Activated CD8-positive, alpha-beta memory T cell treated with anti-CD3 and anti-CD28 coated beads for 24 hours (primary cell): ENCODE data around the gene CCDC85C.

Experiments
- DNase-seq: peaks from one replicate; pipeline ENCODE4 v3.0.0-alpha.2; 2020

The CCDC85C gene

DNA sequence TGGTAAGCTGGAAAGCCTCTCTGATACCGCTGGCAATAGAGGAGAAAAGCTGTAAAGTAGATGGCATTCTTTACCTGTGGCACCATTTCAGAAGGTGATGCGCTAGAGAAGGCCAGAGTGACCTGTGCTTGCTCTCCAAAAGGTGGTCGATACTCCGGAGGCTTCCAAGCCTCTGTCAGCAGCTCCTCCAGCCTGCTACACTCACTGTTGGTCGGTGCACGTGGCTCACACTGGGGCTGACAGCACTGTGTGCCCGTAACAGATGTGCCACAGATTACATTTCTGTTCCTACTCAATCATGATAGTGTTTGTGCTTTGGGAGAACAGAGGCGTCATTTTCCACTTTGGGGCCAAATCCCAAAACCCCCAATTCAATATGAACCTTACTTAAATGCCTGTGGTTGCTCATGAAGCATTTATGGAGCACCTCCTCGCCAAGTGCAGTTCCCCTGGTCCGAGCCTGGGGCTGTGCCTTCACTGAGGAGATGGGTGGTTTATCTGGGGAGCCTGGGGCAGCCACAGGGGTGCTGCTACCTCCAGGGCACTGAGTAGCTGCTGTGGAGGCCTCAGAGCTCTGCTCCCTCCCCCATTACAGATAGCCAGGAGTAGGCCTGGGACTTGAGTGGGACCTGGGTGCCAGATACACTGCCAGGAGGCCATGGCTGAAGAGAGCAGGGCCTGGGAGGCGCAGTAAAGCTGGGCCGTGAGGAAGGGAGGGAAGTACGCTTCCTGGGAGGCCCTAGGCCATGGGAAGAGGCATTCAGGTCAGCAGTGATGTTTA lies 96.0 kb downstream of the CCDC85C start:
- DNase-seq, result no peak

DNA sequence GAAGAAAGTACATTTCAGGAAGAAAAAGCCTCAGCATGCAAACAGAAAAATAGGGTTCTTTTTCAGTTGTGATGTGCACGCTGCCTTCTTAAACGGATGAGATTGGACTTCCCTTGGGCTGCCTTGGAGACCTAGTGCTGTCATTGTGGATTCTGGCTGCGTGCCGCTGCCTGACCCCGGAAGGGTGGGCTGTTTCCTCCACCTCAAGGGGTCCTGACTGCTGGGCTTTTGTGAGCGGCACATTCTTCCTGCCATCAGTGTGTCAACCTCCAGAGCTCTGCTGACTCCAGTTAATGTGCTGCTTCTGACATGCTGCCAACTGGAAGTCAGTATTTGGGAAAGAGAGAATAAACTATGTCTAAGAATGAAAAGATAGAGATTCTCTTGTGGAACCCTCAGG lies 97.7 kb downstream of the CCDC85C start:
- no peak for DNase-seq

DNA sequence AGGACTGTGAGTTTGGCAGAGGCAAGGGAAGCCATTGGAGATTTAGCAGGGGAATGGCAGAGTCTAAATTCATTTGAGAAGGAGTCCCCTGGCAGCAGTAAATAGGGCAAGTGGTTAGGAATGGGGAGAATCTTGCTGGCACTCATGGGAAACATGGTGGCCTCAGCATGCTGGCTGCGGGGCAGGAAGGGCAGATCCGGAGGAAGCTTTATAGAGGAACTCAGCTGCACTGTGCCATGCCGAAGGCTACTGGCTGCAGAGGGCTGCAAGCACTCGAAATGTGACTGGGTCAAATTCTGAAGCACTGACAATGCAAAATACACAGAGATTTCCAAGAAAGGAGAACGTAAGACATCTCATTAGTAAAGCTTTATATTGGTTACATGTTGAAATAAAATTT lies 98.9 kb downstream of the CCDC85C start:
- no peak for DNase-seq

DNA sequence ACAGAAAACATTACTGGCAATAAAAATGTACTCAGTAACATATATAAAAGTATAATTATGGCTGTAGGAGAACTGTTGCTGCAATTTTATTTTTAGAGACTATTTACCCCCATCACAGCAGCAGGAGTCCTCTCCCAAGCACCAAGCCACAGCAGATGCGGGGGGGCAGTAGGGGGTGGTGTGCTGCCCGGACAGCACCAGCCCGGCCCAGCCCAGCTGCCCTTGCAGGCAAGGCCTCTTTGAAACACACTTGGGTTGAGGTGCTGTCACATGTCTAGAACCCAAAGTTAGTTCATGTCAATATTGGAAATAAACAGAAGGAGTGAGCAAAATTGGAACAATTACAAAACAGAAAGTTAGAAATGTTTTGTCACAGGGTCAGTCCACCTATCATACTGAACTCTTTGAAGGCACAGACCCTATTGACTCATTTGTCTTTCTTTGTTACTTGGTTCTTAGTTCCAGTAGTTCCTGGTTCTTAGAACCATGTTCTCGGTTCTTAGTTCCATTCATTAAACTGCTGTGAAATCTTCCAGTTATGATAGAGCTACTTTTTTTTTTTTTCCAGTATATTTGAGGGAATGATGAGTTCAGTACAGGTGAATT lies 100.1 kb downstream of the CCDC85C start:
- DNase-seq, result no peak

DNA sequence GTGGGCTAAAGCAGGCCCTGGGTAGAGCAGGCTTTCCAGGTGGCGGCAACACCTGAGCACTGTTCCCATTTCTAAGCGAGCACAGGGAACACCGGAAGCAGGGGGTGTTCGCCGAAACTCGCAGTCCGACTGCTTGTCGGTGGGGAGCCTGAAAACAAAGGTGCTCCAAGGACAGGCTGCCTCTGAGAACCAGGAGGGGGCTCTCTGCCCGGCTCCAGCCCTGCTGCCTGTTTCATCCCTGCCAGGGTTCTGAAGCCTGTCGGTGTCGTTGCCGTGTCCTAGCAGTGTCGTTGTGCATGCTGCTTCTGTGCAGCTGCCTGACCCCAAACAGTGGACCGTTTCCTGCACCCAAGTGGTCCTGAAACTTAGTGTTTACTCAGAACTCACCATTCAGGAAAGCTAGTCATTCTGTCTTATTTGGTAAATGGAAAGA lies 101.0 kb downstream of the CCDC85C start:
- DNase-seq, result no peak

DNA sequence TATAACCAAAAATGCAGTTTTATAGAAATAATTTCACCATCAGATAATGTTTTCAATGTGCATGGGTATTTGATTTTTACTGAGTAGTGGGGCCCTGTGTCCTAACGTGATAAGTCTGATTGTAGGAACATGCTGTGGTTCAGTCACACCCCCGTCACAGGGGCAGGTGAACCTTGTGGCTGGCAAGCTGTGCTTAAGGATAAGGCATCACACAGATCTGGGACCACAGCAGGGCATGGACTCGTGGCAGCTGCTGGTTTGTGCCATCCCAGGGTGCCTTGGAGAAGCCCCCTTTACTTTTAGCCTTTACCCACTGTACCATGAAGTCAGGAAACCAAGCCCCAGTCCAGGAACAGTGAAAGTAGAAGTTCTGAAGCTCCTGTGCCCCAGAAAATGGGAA lies 106.1 kb downstream of the CCDC85C start:
- DNase-seq, result no peak

DNA sequence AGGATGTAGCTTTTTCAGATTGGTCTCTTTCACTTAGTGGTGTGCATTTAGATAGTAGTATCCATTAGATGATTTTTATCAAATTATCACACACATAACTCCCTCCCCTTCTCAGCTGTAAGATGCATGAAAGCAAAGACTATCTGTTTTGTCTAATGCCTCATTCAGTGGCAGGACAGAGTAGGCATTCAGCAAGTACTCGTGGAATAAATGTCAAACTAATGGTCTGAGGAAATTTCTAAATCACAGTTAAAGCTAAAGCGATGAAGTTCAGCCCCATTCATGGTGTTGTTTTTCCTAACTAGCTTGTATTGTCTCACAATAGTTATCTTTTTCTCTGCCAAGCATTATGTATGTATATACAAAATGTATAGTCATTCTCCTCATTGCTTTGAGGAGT lies 106.7 kb downstream of the CCDC85C start:
- DNase-seq, result no peak

DNA sequence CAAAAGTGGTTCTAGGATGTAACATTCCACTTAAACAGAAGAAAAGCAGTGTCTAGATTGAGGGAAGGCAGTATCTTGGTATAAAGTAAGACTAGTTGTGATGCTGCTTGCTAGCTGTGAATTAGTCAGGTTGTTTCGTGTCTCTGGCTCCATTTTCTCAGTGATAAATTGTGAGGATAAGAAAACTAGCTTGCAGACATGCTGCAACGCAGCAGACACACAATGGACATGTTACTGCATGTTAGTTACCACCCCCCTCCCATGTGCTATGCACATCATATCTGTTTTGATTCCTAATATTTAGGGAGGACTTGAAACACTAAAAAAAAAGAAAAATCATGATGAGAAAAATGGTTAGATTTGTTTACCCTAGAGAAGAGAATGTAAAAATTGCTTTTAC lies 119.9 kb downstream of the CCDC85C start:
- no peak for DNase-seq

DNA sequence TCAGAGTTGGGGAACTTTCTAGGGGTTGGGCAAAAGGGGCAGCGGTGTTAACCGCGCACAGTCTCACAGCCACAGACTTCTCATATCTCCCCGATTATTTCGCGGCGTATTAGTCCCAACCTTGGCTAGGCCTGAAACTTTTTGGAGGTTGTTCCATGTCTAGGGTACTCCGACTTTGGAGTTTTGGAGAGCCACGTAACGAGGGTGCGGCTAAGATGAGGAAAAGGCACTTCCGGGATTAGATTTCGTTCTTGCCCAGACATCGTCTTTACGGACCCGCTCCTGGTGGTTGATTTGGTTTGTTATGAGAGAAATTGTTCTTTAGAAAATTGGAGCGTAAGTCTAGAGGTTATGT lies 122.3 kb downstream of the CCDC85C start:
- DNase-seq, result no peak

DNA sequence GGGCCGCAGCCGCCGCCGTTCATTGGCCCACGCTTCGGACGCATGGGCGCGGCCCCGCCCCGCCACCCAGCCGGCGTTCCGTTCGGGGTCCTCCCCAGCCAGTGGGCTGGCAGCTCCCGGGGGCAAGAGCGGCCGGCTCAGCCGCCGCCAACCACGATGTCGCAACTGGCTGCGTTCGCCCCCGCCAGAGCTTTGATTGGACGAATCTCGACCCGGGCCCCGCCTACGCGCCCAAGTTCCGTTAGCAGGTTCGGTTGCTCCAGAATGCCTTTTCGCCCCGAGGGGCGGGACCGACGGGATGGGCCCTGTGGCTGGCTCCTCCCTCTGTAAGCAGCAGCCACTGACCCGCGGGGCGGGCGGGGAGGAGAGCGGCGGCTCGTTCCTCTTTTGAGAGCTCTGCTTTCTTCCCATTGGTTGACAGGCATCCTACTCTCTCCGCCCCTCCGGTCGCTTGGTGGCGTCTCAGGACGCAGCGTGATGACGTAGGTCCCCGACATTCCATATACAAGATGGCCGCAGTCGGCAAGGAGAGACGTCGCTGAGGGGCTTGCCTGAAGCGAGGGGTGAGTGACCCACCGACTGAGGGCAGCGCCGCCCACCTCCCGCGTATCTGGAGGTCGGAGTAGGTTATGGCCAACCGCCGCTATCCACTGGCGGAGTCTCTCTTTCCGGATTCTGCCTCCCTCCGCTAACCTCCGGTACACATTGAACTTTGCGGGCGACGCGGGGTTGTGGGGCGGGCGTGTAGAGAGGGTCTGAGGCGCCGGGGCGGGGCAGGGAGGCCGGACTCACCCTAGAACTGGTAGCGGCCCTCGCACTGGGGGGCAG lies 122.9 kb downstream of the CCDC85C start, which contains the start of gene CCNK:
TSS of gene CCNK (plus strand) at position 493 of the 828 bp plus-strand sequence. CDS start 11,269 bp downstream, outside the sequence.
- DNase-seq, result peak; percentile 100

DNA sequence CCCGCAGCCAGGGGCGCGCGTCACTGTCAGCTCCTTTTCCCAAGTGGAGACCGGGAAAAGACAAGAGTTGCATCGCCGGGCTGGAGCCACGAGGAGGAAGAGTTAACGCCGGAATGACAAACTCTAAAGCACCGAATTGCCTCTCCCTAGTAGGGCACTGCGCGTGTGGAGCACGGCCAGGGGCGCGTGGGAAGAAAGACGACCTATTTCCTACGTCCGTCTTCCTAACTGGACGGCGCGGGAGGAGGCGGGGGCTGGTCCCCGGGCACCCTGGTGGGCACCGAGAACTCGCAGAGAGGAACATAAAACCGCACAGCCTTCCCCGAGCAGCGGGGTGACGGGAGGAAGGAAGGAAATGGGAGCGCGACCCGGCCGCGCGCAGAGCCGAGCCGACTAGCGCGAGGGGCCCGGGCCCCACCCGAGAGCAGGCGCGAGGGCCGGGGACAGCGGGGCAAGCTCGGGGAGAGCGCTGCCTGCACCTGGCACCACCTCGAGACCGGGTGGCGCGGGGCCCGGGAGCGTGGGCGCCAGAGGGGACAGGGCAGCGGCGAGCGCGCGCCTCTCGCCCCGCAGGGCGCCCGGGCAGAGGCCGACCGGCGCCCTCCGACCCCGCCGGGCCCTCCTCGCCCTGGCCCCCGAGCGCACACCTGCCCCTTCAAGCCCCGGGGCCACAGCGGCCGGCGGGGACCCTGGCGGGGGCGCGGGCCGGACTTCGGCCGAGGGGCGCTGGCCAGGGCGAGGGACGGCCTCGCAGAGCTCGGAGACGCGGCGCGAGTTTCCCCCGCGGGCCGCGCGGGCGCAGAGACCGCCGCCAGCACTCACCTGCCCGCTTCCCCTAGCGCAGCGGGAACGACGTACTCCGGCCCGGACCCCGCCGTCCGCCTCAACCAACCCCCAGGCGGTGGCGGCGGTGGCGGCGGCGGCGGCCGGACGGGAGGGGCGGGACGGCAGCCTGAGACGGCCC lies 123.8 kb downstream of the CCDC85C start, which contains the start of gene SETD3:
TSS of gene SETD3 (minus strand) at position 954 of the 964 bp plus-strand sequence. CDS start 15,054 bp downstream, outside the sequence.
- peak; percentile 76 for DNase-seq

DNA sequence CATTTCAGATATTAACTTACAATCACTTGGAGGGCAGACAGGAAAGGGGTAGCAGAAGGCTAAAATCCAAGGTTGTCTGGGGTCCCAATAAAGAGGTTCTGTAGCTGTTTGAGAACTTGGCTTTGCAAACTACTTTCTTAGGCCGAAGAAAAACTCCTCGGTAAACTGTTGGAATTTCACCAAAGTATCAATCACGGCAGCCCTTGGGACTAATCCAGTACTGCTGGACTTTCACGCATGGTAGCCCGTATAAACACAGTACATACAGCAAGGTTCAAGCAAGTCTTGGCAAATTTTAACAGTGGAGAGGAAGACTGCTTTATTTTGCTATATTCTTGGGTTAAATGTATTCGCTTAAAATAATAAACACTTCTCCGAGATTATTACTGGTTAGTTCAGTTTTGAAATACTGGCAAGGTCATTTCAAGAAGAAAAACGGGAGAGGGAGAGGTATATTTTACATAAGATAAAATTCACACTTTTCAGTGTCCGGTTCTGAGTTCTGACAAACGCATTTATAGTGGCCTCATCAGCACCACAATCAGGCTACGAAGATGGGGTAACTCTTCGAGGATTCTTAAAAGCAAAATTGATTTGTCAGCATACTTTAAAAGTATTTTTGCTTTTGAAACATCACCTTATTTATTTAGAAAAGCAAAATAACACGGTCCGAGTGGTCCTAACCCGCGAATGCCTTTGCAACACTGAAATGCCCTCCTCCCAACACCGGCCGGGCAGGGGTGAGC lies 124.7 kb downstream of the CCDC85C start:
- DNase-seq, result no peak

DNA sequence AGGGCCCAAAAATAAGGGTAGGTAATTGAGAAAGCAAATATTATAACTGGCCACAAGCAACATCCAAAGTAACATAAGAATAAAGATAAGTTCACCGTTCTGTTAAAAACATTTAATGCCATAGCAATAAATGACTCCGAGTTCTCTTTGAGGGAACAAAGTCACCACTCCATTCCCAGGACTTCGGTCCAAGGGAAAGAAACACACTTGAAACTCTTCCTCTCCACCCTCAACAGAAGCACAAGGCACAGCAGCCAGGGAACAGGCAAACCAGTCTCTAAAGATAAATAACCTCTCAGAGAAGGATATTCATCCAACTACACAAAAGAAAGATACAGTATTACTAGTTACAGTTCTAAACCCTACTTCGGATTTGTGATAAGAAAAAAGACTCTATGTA lies 125.9 kb downstream of the CCDC85C start:
- DNase-seq, result no peak

DNA sequence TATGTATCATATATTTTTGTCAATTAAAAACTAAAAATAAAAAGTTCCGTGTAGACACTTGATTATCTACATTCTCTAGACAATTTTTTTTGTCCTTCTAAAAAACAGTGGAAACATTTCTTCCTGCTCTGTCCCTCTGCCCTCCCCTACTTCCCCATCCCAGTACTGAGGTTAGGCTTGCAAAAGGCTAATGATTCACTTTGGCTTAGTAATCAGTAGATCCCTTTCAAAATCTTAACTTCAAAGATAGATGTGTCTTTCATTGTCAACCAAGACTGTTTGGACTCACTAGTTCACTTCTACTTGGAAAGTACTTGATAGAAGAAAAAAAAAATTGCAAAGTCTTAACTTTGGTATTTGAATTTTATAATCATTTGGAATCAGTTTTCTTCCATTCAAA lies 127.1 kb downstream of the CCDC85C start:
- no peak for DNase-seq

DNA sequence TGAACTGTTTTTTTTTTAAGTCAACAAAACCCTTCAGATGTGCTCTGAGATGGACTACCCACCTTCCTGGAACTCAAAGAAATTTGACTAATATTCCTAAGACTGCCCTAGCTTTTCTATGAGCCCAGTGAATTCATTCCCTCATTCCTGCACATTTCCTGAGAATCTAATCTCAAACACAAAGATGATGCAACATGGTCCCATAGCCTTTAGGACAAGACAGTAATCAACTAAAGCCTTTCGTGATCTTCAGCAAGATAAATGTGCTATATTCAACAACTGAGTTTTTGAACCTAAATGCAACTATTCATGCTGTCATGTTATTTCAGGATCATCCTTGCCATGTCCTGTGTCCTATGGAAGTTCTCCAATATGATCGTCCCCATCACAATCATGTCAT lies 128.3 kb downstream of the CCDC85C start:
- no peak for DNase-seq

DNA sequence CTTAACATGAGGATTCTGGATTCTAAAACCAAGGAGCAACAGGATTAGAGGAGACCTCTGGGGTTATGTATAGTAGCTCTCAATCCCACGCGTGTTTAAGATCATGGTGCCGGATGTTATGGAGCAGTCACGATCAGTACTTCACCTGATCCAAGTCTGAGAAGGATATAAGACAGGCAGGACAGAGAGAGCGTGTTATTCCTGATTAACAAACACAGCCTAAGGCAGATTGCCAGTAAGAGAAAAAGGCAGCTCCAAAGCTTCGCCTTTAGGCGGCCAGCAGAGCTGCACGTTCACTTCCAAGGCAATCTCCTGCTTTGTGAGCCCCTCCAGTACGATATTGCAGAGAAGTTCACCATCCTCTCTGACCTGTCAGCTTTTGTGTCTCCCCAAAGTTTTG lies 128.8 kb downstream of the CCDC85C start:
- DNase-seq, result no peak

DNA sequence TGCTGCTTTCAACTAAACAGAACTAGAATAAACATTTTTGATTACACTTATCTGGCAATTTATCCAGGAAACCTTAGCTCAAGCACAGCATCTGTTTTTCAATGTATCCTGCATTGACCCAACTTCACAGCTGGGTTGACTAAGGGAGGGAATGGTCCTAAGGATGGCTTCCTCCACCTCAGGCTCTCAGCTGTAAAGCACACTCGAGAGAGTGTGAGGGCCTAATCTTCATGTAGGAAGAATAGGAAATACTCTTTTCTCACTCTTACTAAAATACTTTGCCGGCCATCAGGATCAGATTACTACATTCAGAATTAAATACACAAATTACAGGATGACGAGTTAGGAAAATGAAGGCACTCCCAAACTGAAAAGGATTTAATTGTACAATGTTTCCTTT lies 130.5 kb downstream of the CCDC85C start:
- DNase-seq, result no peak

DNA sequence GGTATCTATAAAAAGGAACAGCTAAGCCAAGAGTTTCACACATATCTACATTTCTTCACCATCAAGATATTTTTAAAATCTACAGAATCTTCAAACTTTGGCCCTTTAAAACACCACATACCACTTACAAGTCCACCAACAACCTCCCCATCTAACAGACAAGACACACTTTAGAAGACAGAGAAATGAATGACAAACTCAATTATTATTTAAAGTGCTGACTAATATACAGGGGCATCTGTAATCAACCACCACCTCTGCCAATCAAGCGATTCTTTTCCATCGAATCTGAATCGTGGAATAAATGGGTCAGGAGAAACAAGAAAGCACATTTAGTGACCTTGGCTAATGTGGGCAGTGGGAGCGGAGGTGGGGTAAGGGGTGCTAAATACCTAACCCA lies 131.1 kb downstream of the CCDC85C start:
- DNase-seq, result no peak

DNA sequence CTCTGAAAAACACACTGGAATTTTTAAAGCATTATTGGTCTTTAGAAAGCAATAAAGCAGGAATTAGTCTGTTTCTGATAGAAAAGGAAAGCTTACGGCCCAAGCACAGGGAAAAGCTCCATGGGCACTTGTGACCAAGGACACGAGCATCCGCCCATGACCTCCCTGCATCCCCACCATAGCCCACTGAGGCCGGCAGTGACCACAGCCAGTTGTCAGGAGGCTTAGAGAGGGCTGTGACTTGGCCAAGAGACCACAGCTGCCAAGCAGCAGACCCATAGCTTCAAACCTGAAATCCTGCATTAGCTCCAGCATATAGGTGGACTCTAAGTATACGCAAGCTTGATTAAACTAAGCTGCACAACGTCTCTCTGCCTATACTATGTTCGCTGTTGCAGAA lies 132.3 kb downstream of the CCDC85C start:
- no peak for DNase-seq

DNA sequence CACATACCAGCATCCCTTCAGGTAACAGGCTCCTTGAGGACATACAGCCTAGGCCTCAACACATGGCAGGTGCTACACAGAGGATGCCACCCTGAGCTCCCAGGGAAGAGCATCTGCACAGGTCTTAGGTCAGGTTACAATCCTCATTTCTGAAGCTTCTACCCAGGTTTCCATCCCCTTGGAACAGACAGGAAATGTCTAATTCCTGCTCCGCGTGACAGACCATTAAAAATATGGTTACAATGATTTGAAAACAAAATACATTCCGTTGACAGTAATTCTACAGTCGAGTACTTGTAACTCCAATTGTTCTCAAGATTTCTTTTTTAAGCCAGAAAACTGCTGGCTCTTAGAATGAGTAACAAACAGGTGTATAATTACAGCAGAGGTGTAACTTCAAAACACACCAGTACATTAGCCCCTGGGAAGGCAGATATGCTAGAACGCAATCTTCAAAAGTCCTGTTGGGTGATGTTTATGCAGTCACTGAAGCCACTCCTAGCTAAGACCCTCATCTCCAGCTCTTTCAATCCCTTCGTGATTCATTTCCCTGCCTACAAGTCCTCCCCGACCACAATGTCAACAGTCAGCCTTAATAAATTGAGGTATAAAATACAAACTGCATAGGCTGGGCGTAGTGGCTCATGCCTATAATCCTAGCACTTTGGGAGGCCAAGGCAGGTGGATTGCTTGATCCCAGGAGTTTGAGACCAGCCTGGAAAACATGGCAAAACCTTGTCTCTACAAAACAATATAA lies 135.0 kb downstream of the CCDC85C start:
- no peak for DNase-seq

DNA sequence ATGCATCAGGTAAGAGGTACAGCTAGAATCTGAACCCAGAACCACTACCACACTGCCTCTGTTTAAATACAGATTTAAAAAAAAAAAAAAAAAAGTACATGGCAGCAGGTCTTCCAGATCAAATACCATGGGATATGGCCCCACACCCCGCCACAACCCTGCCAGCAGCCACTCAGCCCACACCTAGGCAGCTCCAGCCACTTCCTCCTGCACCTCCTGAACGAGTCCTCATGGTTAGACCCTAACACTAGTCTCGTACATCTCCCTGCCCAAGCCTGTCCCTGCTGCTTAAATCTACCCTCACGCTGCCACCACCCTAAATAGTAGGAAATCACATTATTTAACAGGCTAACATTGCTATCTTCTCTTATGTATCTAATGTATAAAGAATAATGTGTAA lies 135.9 kb downstream of the CCDC85C start:
- no peak for DNase-seq
